ENCODE measurements around the gene MED31.

The MED31 gene

GRCh38 chr17:6611231-6611630 lies 40.2 kb downstream of the MED31 start:
- no peak overlapping the region for H3K23ac ChIP-seq (ENCODE audit: low read length in 2 of 2)
- H2BK120ac ChIP-seq (ENCODE audit: low read depth, low read length), result no peak overlapping the region
- H3K4me3 ChIP-seq (ENCODE audit: insufficient read depth in 1 of 2, low read depth in 1 of 2, low read length in 2 of 2), result no peak overlapping the region
- no peak overlapping the region for H3K18ac ChIP-seq (ENCODE audit: low read depth in 1 of 2, low read length in 2 of 2)
- H2AFZ ChIP-seq (ENCODE audit: low read depth, low read length), result no peak overlapping the region
- no peaks in the 10 kb centered on the region for H3K27me3 ChIP-seq (ENCODE audit: control insufficient read depth in 1 of 2, insufficient read depth in 1 of 2, low read length in 2 of 2)
- H3K27ac ChIP-seq (ENCODE audit: low read length, poor library complexity, severe bottlenecking), result no peak overlapping the region
- WGBS, result 97% methylated on average over 3 of the region's 4 CpGs
- H3K4me1 ChIP-seq (ENCODE audit: control insufficient read depth, insufficient read depth, low read depth, low read length), result no peaks in the 10 kb centered on the region
- DNase-seq, result no peak
- no peak overlapping the region for H2BK5ac ChIP-seq (ENCODE audit: low read depth, low read length, poor library complexity, severe bottlenecking)
- H3K79me1 ChIP-seq (replicated peaks; ENCODE audit: low read length, poor library complexity, severe bottlenecking), result peaks cover 22% of the 10 kb centered on the region
- no peak overlapping the region for H3K9ac ChIP-seq (ENCODE audit: low read length)
- H2AK5ac ChIP-seq (ENCODE audit: low read length, severe bottlenecking), result no peak overlapping the region
- H3K14ac ChIP-seq (ENCODE audit: low read length in 2 of 2), result no peak overlapping the region
- no peak overlapping the region for H4K8ac ChIP-seq (ENCODE audit: low read length)
- H3K4ac ChIP-seq (ENCODE audit: low read depth in 1 of 2, low read length in 2 of 2), result no peak overlapping the region
- H2BK15ac ChIP-seq (ENCODE audit: low read depth, poor library complexity, severe bottlenecking), result no peak overlapping the region
- no peak overlapping the region for H4K91ac ChIP-seq (ENCODE audit: low read length)
- H3K9me3 ChIP-seq (ENCODE audit: control insufficient read depth, low read length), result no peaks in the 10 kb centered on the region
- peaks cover 17 to 78% of the 10 kb centered on the region in 2 experiments for H3K36me3 ChIP-seq (ENCODE audit: control insufficient read depth in 1 of 2, insufficient read depth in 2 of 2, low read depth in 1 of 2, low read length in 2 of 2)
- no peak overlapping the region for H2BK12ac ChIP-seq (ENCODE audit: low read length in 2 of 2)
- no peak overlapping the region for H3K4me2 ChIP-seq (ENCODE audit: low read length, poor library complexity, severe bottlenecking)

DNA sequence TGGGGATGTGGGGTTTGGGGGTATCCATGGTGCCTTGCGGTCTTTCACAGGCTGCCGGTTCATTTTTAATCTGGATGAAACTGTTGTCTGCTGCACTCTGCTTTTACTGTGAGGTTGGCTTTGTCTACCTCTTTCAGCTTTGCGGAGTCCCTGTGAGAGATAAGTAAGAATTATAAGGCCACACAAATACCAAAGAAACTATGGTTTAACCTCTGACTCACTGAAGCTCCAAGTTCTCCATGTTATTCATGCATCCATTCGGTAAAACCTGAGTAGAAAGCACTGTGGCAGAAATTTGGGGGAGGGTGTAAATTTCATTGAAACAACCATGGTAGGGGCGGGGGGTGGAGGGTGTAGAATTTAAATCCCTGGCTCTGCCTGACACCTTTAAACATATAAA lies 41.4 kb downstream of the MED31 start:
- no peak for DNase-seq
- no peak overlapping the region for H3K4me2 ChIP-seq (ENCODE audit: low read length, poor library complexity, severe bottlenecking)
- peaks cover 17 to 85% of the 10 kb centered on the region in 2 experiments for H3K36me3 ChIP-seq (ENCODE audit: control insufficient read depth in 1 of 2, insufficient read depth in 2 of 2, low read depth in 1 of 2, low read length in 2 of 2)
- no peak overlapping the region for H3K18ac ChIP-seq (ENCODE audit: low read depth in 1 of 2, low read length in 2 of 2)
- no peak overlapping the region for H4K8ac ChIP-seq (ENCODE audit: low read length)
- H2AK5ac ChIP-seq (ENCODE audit: low read length, severe bottlenecking), result no peak overlapping the region
- H3K4me1 ChIP-seq (ENCODE audit: control insufficient read depth, insufficient read depth, low read depth, low read length), result no peaks in the 10 kb centered on the region
- H3K14ac ChIP-seq (ENCODE audit: low read length in 2 of 2), result no peak overlapping the region
- no peak overlapping the region for H2BK120ac ChIP-seq (ENCODE audit: low read depth, low read length)
- no peak overlapping the region for H3K4ac ChIP-seq (ENCODE audit: low read depth in 1 of 2, low read length in 2 of 2)
- H3K9me3 ChIP-seq (ENCODE audit: control insufficient read depth, low read length), result no peaks in the 10 kb centered on the region
- H2BK5ac ChIP-seq (ENCODE audit: low read depth, low read length, poor library complexity, severe bottlenecking), result no peak overlapping the region
- H3K4me3 ChIP-seq (ENCODE audit: insufficient read depth in 1 of 2, low read depth in 1 of 2, low read length in 2 of 2), result no peak overlapping the region
- H3K9ac ChIP-seq (ENCODE audit: low read length), result no peak overlapping the region
- H3K23ac ChIP-seq (ENCODE audit: low read length in 2 of 2), result no peak overlapping the region
- H2BK15ac ChIP-seq (ENCODE audit: low read depth, poor library complexity, severe bottlenecking), result no peak overlapping the region
- H3K79me1 ChIP-seq (replicated peaks; ENCODE audit: low read length, poor library complexity, severe bottlenecking), result peaks cover 21% of the 10 kb centered on the region
- H3K27ac ChIP-seq (ENCODE audit: low read length, poor library complexity, severe bottlenecking), result no peak overlapping the region
- no peak overlapping the region for H2BK12ac ChIP-seq (ENCODE audit: low read length in 2 of 2)
- H3K27me3 ChIP-seq (ENCODE audit: control insufficient read depth in 1 of 2, insufficient read depth in 1 of 2, low read length in 2 of 2), result no peaks in the 10 kb centered on the region
- no peak overlapping the region for H4K91ac ChIP-seq (ENCODE audit: low read length)
- no peak overlapping the region for H2AFZ ChIP-seq (ENCODE audit: low read depth, low read length)
- WGBS, result 92% methylated on average over 2 of the region's 5 CpGs

- DNase-seq, result no peak
- Histone ChIP-seq H3K4me3 (ENCODE audit: insufficient read depth in 1 of 2, low read depth in 1 of 2, low read length in 2 of 2) (no peak overlapping the region), H4K8ac (ENCODE audit: low read length) (no peak overlapping the region), H3K14ac (ENCODE audit: low read length in 2 of 2) (no peak overlapping the region), H3K4me2 (ENCODE audit: low read length, poor library complexity, severe bottlenecking) (no peak overlapping the region), H3K27ac (ENCODE audit: low read length, poor library complexity, severe bottlenecking) (no peak overlapping the region), H3K9ac (ENCODE audit: low read length) (no peak overlapping the region), H3K36me3 (ENCODE audit: control insufficient read depth in 1 of 2, insufficient read depth in 2 of 2, low read depth in 1 of 2, low read length in 2 of 2) (peaks cover 18 to 85% of the 10 kb centered on the region in 2 experiments), H4K91ac (ENCODE audit: low read length) (no peak overlapping the region), H3K4me1 (ENCODE audit: control insufficient read depth, insufficient read depth, low read depth, low read length) (no peaks in the 10 kb centered on the region), H2BK12ac (ENCODE audit: low read length in 2 of 2) (no peak overlapping the region), H3K18ac (ENCODE audit: low read depth in 1 of 2, low read length in 2 of 2) (no peak overlapping the region), H2AFZ (ENCODE audit: low read depth, low read length) (no peak overlapping the region), H3K79me1 (replicated peaks; ENCODE audit: low read length, poor library complexity, severe bottlenecking) (peaks cover 22% of the 10 kb centered on the region), H2BK120ac (ENCODE audit: low read depth, low read length) (no peak overlapping the region), H3K4ac (ENCODE audit: low read depth in 1 of 2, low read length in 2 of 2) (no peak overlapping the region), H3K27me3 (ENCODE audit: control insufficient read depth in 1 of 2, insufficient read depth in 1 of 2, low read length in 2 of 2) (no peaks in the 10 kb centered on the region), H2BK15ac (ENCODE audit: low read depth, poor library complexity, severe bottlenecking) (no peak overlapping the region), H2BK5ac (ENCODE audit: low read depth, low read length, poor library complexity, severe bottlenecking) (no peak overlapping the region), H3K23ac (ENCODE audit: low read length in 2 of 2) (no peak overlapping the region), H2AK5ac (ENCODE audit: low read length, severe bottlenecking) (no peak overlapping the region), H3K9me3 (ENCODE audit: control insufficient read depth, low read length) (no peaks in the 10 kb centered on the region)
- WGBS, result 67% methylated on average over 2 of the region's 3 CpGs
These were observed 43.1 kb downstream of the MED31 start for GRCh38 chr17:6608321-6608720.

GRCh38 chr17:6605142-6605541 lies 46.3 kb downstream of the MED31 start:
- H4K8ac ChIP-seq (ENCODE audit: low read length), result no peak overlapping the region
- no peak overlapping the region for H3K14ac ChIP-seq (ENCODE audit: low read length in 2 of 2)
- H2BK120ac ChIP-seq (ENCODE audit: low read depth, low read length), result no peak overlapping the region
- no peak for DNase-seq
- no peak overlapping the region for H2BK12ac ChIP-seq (ENCODE audit: low read length in 2 of 2)
- H3K79me1 ChIP-seq (replicated peaks; ENCODE audit: low read length, poor library complexity, severe bottlenecking), result peaks cover 33% of the 10 kb centered on the region
- H3K4me2 ChIP-seq (ENCODE audit: low read length, poor library complexity, severe bottlenecking), result no peak overlapping the region
- H3K4ac ChIP-seq (ENCODE audit: low read depth in 1 of 2, low read length in 2 of 2), result no peak overlapping the region
- H3K4me3 ChIP-seq (ENCODE audit: insufficient read depth in 1 of 2, low read depth in 1 of 2, low read length in 2 of 2), result no peak overlapping the region
- H2AK5ac ChIP-seq (ENCODE audit: low read length, severe bottlenecking), result no peak overlapping the region
- no peak overlapping the region for H2AFZ ChIP-seq (ENCODE audit: low read depth, low read length)
- H2BK15ac ChIP-seq (ENCODE audit: low read depth, poor library complexity, severe bottlenecking), result no peak overlapping the region
- H3K27me3 ChIP-seq (ENCODE audit: control insufficient read depth in 1 of 2, insufficient read depth in 1 of 2, low read length in 2 of 2), result no peaks in the 10 kb centered on the region
- no peaks in the 10 kb centered on the region for H3K9me3 ChIP-seq (ENCODE audit: control insufficient read depth, low read length)
- no peaks in the 10 kb centered on the region for H3K4me1 ChIP-seq (ENCODE audit: control insufficient read depth, insufficient read depth, low read depth, low read length)
- H4K91ac ChIP-seq (ENCODE audit: low read length), result no peak overlapping the region
- no peak overlapping the region for H3K23ac ChIP-seq (ENCODE audit: low read length in 2 of 2)
- H3K9ac ChIP-seq (ENCODE audit: low read length), result no peak overlapping the region
- 96% methylated on average over 6 of the region's 6 CpGs for WGBS
- H3K27ac ChIP-seq (ENCODE audit: low read length, poor library complexity, severe bottlenecking), result no peak overlapping the region
- H3K18ac ChIP-seq (ENCODE audit: low read depth in 1 of 2, low read length in 2 of 2), result no peak overlapping the region
- H2BK5ac ChIP-seq (ENCODE audit: low read depth, low read length, poor library complexity, severe bottlenecking), result no peak overlapping the region
- H3K36me3 ChIP-seq (ENCODE audit: control insufficient read depth in 1 of 2, insufficient read depth in 2 of 2, low read depth in 1 of 2, low read length in 2 of 2), result peaks cover 24 to 91% of the 10 kb centered on the region in 2 experiments
